ENCODE data around the gene CYP2W1. TPM values are rescaled to one million over a fixed set of nuclear protein-coding genes. Genes with fewer than 3 reads are reported as not detected.

The CYP2W1 gene
- total RNA-seq: under 0.01 TPM in 1 of 2 replicates, not detected in the other

DNA sequence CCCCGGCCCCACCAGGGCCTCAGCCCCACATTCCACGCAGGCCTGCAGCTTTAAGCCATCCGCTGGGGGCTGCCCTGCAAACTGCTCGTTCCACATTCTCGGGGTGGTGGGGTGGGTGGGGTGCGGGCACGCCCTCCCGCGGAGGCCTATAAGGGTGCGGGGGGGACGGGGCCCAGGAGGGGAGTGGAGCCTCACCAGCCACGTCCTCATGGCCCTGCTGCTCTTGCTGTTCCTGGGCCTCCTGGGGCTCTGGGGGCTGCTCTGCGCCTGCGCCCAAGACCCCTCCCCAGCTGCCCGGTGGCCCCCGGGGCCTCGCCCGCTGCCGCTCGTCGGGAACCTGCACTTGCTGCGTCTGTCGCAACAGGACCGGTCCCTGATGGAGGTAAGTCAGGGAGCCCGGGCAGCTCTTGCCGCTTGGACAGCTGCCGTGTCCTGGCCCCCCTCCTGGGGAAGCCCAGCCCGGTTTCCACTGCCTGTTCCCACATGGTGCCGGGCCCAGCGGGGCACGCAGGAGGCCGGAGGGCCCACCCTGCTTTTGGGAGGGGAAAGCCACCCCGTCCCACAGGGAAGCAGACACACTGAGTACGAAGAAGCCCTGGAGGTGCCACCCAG lies at the start of gene CYP2W1:
CYP2W1 (plus strand) TSS at position 178 of the 612 bp plus-strand sequence; CDS start at position 209, 31 bp downstream.

GRCh38 chr7:954330-955238 lies 28.4 kb upstream of the CYP2W1 start, which contains the start of gene ADAP1:
Gene ADAP1, minus strand, starts transcription at chr7:954680. Its CDS starts 203 bp downstream, at chr7:954477.

GRCh38 chr7:974820-975681 lies 7.9 kb upstream of the CYP2W1 start, which contains the start of gene COX19:
Gene COX19, minus strand, starts transcription at chr7:975549. Its CDS starts 40 bp downstream, at chr7:975509.

Other genes starting within 250 kb of the CYP2W1 start
- gene SUN1, start 150.7 kb upstream of the CYP2W1 start, total RNA-seq: 116 and 188 TPM in 2 replicates
- gene GET4, start 106.6 kb upstream of the CYP2W1 start, total RNA-seq: 17.5 and 24.7 TPM in 2 replicates
- gene ADAP1, start 28.5 kb upstream of the CYP2W1 start, total RNA-seq: 5.3 and 8.1 TPM in 2 replicates
- gene COX19, start 7.6 kb upstream of the CYP2W1 start, total RNA-seq: 13.7 and 14.1 TPM in 2 replicates
- 3.8 and 7.7 TPM in 2 replicates for gene GPR146, start 61.4 kb downstream of the CYP2W1 start, total RNA-seq
- gene GPER1, start 104.9 kb downstream of the CYP2W1 start, total RNA-seq: 0.59 and 1.6 TPM in 2 replicates
- gene ZFAND2A, start 177.0 kb downstream of the CYP2W1 start, total RNA-seq: 14.6 and 15.1 TPM in 2 replicates
- not detected in 2 replicates for gene UNCX, start 249.7 kb downstream of the CYP2W1 start, total RNA-seq